HepG2 (cell line): ENCODE data around the gene COMT. TPM values are rescaled to one million over a fixed set of nuclear protein-coding genes. Genes with fewer than 3 reads are reported as not detected.
A peak's percentile ranks its signal among the peaks of the same experiment; 100 is the strongest.

ENCODE experiments used
- ARID5B ChIP-seq: IDR thresholded peaks from 2 replicates; pipeline ENCODE4 v1.4.0; 2020; ENCODE audit warnings: mild to moderate bottlenecking, missing genetic modification reagents
- ATF2 ChIP-seq: sonication (generic); formaldehyde crosslinking; IDR thresholded peaks from 2 replicates; pipeline ENCODE4 v1.4.0; 2020; ENCODE audit warnings: missing genetic modification reagents
- DNMT1 ChIP-seq: sonication (generic); formaldehyde crosslinking; IDR thresholded peaks from 2 replicates; pipeline ENCODE4 v1.5.1; 2020; ENCODE audit warnings: mild to moderate bottlenecking, missing genetic modification reagents
- GATAD1 ChIP-seq: IDR thresholded peaks from 2 replicates; pipeline ENCODE4 v1.6.1; 2016; ENCODE audit warnings: missing genetic modification reagents, missing compliant biosample characterization
- HHEX ChIP-seq: IDR thresholded peaks from 2 replicates; pipeline ENCODE4 v1.6.1; 2016; ENCODE audit warnings: control low read depth
- MIER3 ChIP-seq: IDR thresholded peaks from 2 replicates; pipeline ENCODE4 v1.6.1; 2016; ENCODE audit warnings: missing compliant biosample characterization, borderline replicate concordance
- MLLT10 ChIP-seq: sonication (generic); formaldehyde crosslinking; IDR thresholded peaks from 2 replicates; pipeline ENCODE4 v1.4.0; 2020; ENCODE audit warnings: missing genetic modification reagents
- MYC ChIP-seq: sonication (generic); formaldehyde crosslinking; IDR thresholded peaks from 2 replicates; pipeline ENCODE4 v1.9.0; 2021; ENCODE audit warnings: missing genetic modification reagents, borderline replicate concordance
- NR2C2 ChIP-seq: sonication (generic); formaldehyde crosslinking; IDR thresholded peaks from 2 replicates; pipeline ENCODE4 v1.4.0; 2020; ENCODE audit warnings: missing genetic modification reagents, mild to moderate bottlenecking, moderate library complexity, borderline replicate concordance
- PCBP2 ChIP-seq: fragments of 200-400 bp; formaldehyde crosslinking; optimal IDR thresholded peaks from 2 replicates; pipeline ENCODE3; 2018; ENCODE audit warnings: low read length, low read depth; ENCODE audit not compliant: poor library complexity, severe bottlenecking
- POGZ ChIP-seq: sonication (generic); formaldehyde crosslinking; IDR thresholded peaks from 2 replicates; pipeline ENCODE4 v1.4.0; 2020; ENCODE audit warnings: mild to moderate bottlenecking, missing genetic modification reagents
- RBM22 ChIP-seq: fragments of 200-400 bp; formaldehyde crosslinking; optimal IDR thresholded peaks from 2 replicates; pipeline ENCODE3; 2017; ENCODE audit warnings: mild to moderate bottlenecking, low read length, moderate library complexity
- REPIN1 ChIP-seq: sonication (generic); formaldehyde crosslinking; IDR thresholded peaks from 2 replicates; pipeline ENCODE4 v1.8.0; 2022; ENCODE audit warnings: missing genetic modification reagents, low read depth, mild to moderate bottlenecking, borderline replicate concordance
- RFXAP ChIP-seq: sonication (generic); formaldehyde crosslinking; IDR thresholded peaks from 2 replicates; pipeline ENCODE4 v1.4.0; 2020; ENCODE audit warnings: missing genetic modification reagents, borderline replicate concordance
- RNF2 ChIP-seq: fragments of 450-650 bp; conservative IDR thresholded peaks from 2 replicates; pipeline ENCODE4 v1.6.1; 2016; ENCODE audit warnings: low read depth
- THAP7 ChIP-seq: sonication (generic); formaldehyde crosslinking; IDR thresholded peaks from 2 replicates; pipeline ENCODE4 v1.8.1; 2023; ENCODE audit warnings: mild to moderate bottlenecking, missing genetic modification reagents
- ZBTB7B ChIP-seq: sonication (generic); formaldehyde crosslinking; IDR thresholded peaks from 2 replicates; pipeline ENCODE4 v1.4.0; 2020; ENCODE audit warnings: missing genetic modification reagents
- ZNF251 ChIP-seq: sonication (generic); formaldehyde crosslinking; IDR thresholded peaks from 2 replicates; pipeline ENCODE4 v1.9.0; 2021; ENCODE audit warnings: mild to moderate bottlenecking, missing genetic modification reagents
- ZNF33B ChIP-seq: sonication (generic); formaldehyde crosslinking; IDR thresholded peaks from 2 replicates; pipeline ENCODE4 v1.5.1; 2020; ENCODE audit warnings: mild to moderate bottlenecking, missing genetic modification reagents
- ZNF510 ChIP-seq: sonication (generic); formaldehyde crosslinking; IDR thresholded peaks from 2 replicates; pipeline ENCODE4 v1.4.0; 2020; ENCODE audit warnings: low read depth, mild to moderate bottlenecking, missing genetic modification reagents
- ZNF639 ChIP-seq: conservative IDR thresholded peaks from 2 replicates; pipeline ENCODE4 v1.6.1; 2018; ENCODE audit warnings: missing genetic modification reagents
- ZNF790 ChIP-seq: sonication (generic); formaldehyde crosslinking; IDR thresholded peaks from 2 replicates; pipeline ENCODE4 v1.8.0; 2022; ENCODE audit warnings: missing genetic modification reagents, mild to moderate bottlenecking, borderline replicate concordance
- ZNF850 ChIP-seq: sonication (generic); formaldehyde crosslinking; conservative IDR thresholded peaks from 2 replicates; pipeline ENCODE4 v1.9.0; 2021; ENCODE audit warnings: mild to moderate bottlenecking, missing genetic modification reagents
- ZSCAN20 ChIP-seq: sonication (generic); formaldehyde crosslinking; IDR thresholded peaks from 2 replicates; pipeline ENCODE4 v1.4.0; 2020; ENCODE audit warnings: missing genetic modification reagents, mild to moderate bottlenecking, borderline replicate concordance
- polyA plus RNA-seq, 8 experiments: library from polyadenylated mRNA; depleted of rRNA in 3 of 8; stranded (reverse) in 7 of 8; unstranded in 1 of 8; fragments of >200 nt; fragmentation: Illumina TruSeq in 4 of 8; extraction: Trizol in 4 of 8; gene quantifications; 2 replicates each; pipeline versions ENCODE4 v1.2.1 to v1.2.3, GENCODE V29; 2011 to 2016; ENCODE audit warnings: low read depth in 4 of 8, missing spikeins in 1 of 8, mixed read lengths in 1 of 8; ENCODE audit not compliant: insufficient read depth in 1 of 8
- total RNA-seq, 5 experiments: library from RNA; depleted of rRNA; stranded (reverse); fragments of >200 nt; fragmentation: Illumina TruSeq; extraction: Trizol; gene quantifications; 2 replicates each; pipeline ENCODE4 v1.2.3, GENCODE V29; 2016; ENCODE audit warnings: low read depth in 1 of 5

Gene COMT
- total and polyA plus RNA-seq, 2 of the 13 experiments (the other 11 are each of a cell fraction or from before 2014, with no cell fraction given), result 156 to 162 TPM

GRCh38 chr22:19892257-19892879 lies 49.2 kb upstream of the COMT start (continued):
- TF ChIP-seq RBM22, result no peak
- TF ChIP-seq HHEX (CRISPR knock-in tag), result no peak
- peak; percentile 97; the same call in 1 of the 2 replicates for TF ChIP-seq ZNF510 (CRISPR knock-in tag)
- TF ChIP-seq GATAD1, result peak; percentile 63; the same call in 1 of the 2 replicates
- no peak for TF ChIP-seq PCBP2
- peak; percentile 80 for TF ChIP-seq ZNF639 (CRISPR knock-in tag)
- TF ChIP-seq THAP7 (CRISPR knock-in tag), result no peak
- peak; percentile 93; the same call in 1 of the 2 replicates for TF ChIP-seq ZNF790 (CRISPR knock-in tag)
- peak; percentile 85 for TF ChIP-seq ARID5B (CRISPR knock-in tag)
- peak; percentile 70; the same call in 1 of the 2 replicates for TF ChIP-seq ATF2 (CRISPR knock-in tag)
- TF ChIP-seq MLLT10 (CRISPR knock-in tag), result no peak
- peak; percentile 92 for TF ChIP-seq NR2C2 (CRISPR knock-in tag)
- TF ChIP-seq ZNF850, result no peak
- TF ChIP-seq MYC (CRISPR knock-in tag), result peak; percentile 85
- peak; percentile 96 for TF ChIP-seq RFXAP (CRISPR knock-in tag)
- TF ChIP-seq ZNF33B, result peak; percentile 97; the same call in 1 of the 2 replicates
- peak; percentile 94 for TF ChIP-seq ZBTB7B (CRISPR knock-in tag)
- no peak; the same call in 1 of the 2 replicates for TF ChIP-seq ZNF251
- peak; percentile 80 for TF ChIP-seq REPIN1 (CRISPR knock-in tag)
- TF ChIP-seq MIER3 (CRISPR knock-in tag), result peak; percentile 69; the same call in 1 of the 2 replicates
- peak; percentile 59; the same call in 1 of the 2 replicates for TF ChIP-seq DNMT1 (CRISPR knock-in tag)
- TF ChIP-seq POGZ (CRISPR knock-in tag), result peak; percentile 35; the same call in 1 of the 2 replicates
- peak; percentile 98 for TF ChIP-seq ZSCAN20 (CRISPR knock-in tag)
- TF ChIP-seq RNF2, result peak; percentile 98
